Fibroblast of pulmonary artery (primary cell): ENCODE results near the gene LRRC70.

Source experiments
- DNase-seq: peaks from one replicate; pipeline ENCODE4 v3.0.0-alpha.2; 2010; ENCODE audit warnings: low read depth
- H3K4me3 ChIP-seq: replicated peaks from 2 replicates; pipeline ENCODE4 v1.5.1; 2011; ENCODE audit warnings: low read depth, mild to moderate bottlenecking, control low read depth, low read length, moderate library complexity
- TF ChIP-seq, protein P1 (sequence below): IDR thresholded peaks from 2 replicates; pipeline ENCODE4 v1.5.1; 2011; ENCODE audit warnings: mild to moderate bottlenecking, control low read depth, low read length, inconsistent platforms; ENCODE audit errors: missing control alignments

LRRC70 gene

GRCh38 chr5:62542720-62543119, 35.9 kb upstream of the LRRC70 start:
- TF ChIP-seq, protein P1, sequence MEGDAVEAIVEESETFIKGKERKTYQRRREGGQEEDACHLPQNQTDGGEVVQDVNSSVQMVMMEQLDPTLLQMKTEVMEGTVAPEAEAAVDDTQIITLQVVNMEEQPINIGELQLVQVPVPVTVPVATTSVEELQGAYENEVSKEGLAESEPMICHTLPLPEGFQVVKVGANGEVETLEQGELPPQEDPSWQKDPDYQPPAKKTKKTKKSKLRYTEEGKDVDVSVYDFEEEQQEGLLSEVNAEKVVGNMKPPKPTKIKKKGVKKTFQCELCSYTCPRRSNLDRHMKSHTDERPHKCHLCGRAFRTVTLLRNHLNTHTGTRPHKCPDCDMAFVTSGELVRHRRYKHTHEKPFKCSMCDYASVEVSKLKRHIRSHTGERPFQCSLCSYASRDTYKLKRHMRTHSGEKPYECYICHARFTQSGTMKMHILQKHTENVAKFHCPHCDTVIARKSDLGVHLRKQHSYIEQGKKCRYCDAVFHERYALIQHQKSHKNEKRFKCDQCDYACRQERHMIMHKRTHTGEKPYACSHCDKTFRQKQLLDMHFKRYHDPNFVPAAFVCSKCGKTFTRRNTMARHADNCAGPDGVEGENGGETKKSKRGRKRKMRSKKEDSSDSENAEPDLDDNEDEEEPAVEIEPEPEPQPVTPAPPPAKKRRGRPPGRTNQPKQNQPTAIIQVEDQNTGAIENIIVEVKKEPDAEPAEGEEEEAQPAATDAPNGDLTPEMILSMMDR, result no peak
- no peak overlapping the region for H3K4me3 ChIP-seq
- no peak for DNase-seq

DNA sequence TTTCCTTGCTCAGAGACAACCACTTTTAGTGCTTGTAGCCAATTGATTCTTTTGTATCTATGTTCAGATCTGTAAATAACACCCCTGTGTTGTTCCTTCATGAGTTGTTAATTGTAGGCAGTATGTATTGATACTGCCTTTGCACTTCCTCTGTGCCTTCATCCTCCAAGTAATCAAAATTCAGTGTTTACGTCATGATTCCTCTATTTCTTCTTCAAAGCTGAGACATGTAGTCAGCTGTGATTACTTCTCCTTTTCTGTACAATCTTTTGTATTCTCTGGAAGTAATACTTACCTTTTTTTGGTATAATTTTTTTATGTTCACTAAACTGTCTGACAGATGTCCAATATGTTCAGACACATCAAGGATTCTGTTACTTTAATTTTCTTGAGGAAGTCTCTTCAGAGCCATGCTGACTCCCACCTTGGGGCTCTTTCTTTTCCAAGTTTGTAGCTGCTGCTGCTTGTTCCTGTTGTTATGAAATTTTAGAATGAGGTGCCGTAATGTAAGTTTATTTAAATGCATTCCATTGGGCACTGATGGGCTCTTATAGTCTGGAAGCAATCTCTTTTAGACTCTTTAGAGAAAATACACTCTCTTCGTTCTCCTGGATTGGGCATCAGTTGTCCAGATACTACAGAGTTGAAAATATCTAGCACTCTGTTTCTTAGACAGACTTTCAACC, 30.5 kb upstream of the LRRC70 start:
- TF ChIP-seq, protein P1, result no peak
- H3K4me3 ChIP-seq, result no peak overlapping the region

GRCh38 chr5:62550103-62550502, 28.5 kb upstream of the LRRC70 start:
- H3K4me3 ChIP-seq, result no peak overlapping the region
- TF ChIP-seq, protein P1, result no peak
- DNase-seq, result no peak

More for the DNA sequence above, 30.5 kb upstream of the LRRC70 start:
- DNase-seq, result no peak

- no peak for DNase-seq
- TF ChIP-seq, protein P1, result no peak
- no peak overlapping the region for H3K4me3 ChIP-seq
Observed at GRCh38 chr5:62555930-62556329, 22.7 kb upstream of the LRRC70 start.

GRCh38 chr5:62558941-62559340, 19.7 kb upstream of the LRRC70 start:
- no peak overlapping the region for H3K4me3 ChIP-seq
- no peak for DNase-seq
- TF ChIP-seq, protein P1, result no peak

GRCh38 chr5:62560786-62561185, 17.8 kb upstream of the LRRC70 start:
- TF ChIP-seq, protein P1, result no peak
- DNase-seq, result no peak
- H3K4me3 ChIP-seq, result no peak overlapping the region

DNA sequence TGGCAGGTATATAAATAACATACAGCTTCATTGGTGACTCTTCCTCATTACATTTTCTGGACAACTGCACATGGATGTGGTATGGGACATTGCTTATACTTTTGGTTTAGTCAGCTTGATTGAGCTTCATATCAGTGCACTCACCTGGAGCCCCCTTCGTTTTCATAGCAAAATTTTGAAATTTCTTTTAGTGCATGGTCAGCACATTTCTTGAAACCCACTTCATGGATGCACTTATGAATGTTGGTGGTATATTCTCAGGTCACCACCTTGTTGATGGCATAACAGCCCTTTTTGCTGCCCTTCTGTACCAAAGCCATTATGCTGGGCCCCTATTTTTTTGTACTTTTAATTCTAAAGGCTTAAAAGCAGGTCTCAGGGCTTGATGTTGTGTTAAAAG, 16.7 kb upstream of the LRRC70 start:
- TF ChIP-seq, protein P1, result no peak
- no peak overlapping the region for H3K4me3 ChIP-seq
- no peak for DNase-seq
